Measurements from ENCODE around the gene OTC.

OTC gene

GRCh38 chrX:38357747-38358673, 5.6 kb downstream of the OTC start:
- no peak for DNase-seq (ENCODE audit: low spot score)

GRCh38 chrX:38363046-38363445, 10.6 kb downstream of the OTC start:
- DNase-seq (ENCODE audit: low spot score): no peak

DNA sequence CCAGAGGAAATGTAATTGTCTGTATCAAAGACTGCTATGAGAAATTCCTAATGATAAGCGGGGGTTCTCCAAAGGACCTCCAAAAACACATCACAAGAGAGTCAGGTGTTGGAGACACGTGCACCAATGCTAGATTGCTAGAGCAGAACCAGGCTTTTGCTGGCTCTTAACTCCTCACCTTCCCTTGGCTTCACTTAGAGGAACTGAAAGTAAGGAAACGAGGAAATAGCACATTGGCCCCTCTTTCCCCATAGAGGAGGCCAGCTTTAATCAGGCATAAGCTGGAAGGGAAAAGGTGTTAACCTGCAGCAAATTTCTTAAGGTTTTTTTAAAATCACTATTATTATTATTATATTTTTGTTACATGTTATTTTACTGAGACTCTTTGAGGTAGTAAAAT, 13.6 kb downstream of the OTC start:
- DNase-seq (ENCODE audit: low spot score): no peak

GRCh38 chrX:38368774-38369173, 16.4 kb downstream of the OTC start:
- DNase-seq (ENCODE audit: low spot score): no peak

DNA sequence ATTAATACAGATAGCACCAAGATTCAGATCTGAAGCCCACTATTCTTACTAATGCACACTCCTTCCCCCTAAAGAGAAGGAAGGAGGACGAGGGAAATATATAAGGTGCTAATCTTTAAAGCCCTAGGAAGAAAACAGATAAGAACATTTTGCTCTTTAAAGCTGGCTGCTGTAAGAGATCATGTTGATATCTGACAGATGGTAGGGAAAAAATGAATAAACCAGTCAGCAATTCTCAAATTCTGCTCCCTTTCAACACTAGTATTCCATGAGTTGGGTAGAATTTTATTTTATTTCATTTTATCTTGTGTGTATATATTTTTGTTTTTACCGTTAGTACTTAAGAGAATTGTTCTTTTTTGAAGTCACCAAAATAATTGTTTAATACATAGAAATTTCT, 19.2 kb downstream of the OTC start:
- no peak for DNase-seq (ENCODE audit: low spot score)

DNA sequence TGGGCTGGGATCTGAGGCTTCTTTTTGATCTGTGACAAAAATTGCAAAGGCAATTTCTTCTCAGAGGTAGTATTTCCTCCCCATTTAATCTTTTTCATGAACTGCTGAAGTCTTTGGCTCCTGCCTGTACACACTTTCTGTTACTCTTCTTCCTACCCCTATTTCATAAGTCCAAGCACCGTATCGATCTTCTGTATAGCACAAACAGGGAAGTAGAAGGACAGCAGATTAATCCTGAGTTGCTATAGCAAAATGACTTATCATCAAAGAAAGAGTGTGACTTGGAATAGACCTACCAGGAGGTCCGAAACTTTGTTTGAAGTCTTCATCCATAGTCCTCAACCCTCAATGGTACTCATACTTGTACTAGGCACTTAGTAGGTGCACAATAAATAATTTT, 22.0 kb downstream of the OTC start:
- DNase-seq (ENCODE audit: low spot score): no peak

- DNase-seq (ENCODE audit: low spot score): peak; percentile 6
Measured at GRCh38 chrX:38375891-38376290, 23.5 kb downstream of the OTC start.

GRCh38 chrX:38376747-38377146, 24.3 kb downstream of the OTC start:
- DNase-seq (ENCODE audit: low spot score): no peak

GRCh38 chrX:38379088-38379487, 26.7 kb downstream of the OTC start:
- DNase-seq (ENCODE audit: low spot score): no peak

DNA sequence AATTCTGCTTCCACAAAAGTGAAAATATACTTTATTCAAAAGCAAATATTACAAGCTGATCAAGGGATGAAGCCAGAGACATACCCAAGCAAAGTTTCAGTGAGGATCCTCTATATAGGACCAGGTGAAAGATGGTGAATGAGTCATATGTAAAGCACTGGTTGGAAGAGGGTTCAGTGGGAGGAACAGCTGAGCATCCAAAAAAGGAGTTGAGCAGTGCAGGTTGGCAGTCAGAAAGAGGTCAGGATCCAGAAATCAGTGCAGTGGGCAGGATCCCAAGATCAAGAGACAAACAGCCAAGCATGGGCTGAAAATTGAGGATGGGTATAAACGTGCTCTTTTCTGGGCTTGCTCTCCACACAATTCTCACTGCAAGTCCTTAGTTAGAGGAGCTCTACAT, 30.3 kb downstream of the OTC start:
- no peak for DNase-seq (ENCODE audit: low spot score)

GRCh38 chrX:38400389-38400910, 48.0 kb downstream of the OTC start:
- no peak for DNase-seq (ENCODE audit: low spot score)

GRCh38 chrX:38402118-38402517, 49.7 kb downstream of the OTC start:
- DNase-seq (ENCODE audit: low spot score): no peak

DNA sequence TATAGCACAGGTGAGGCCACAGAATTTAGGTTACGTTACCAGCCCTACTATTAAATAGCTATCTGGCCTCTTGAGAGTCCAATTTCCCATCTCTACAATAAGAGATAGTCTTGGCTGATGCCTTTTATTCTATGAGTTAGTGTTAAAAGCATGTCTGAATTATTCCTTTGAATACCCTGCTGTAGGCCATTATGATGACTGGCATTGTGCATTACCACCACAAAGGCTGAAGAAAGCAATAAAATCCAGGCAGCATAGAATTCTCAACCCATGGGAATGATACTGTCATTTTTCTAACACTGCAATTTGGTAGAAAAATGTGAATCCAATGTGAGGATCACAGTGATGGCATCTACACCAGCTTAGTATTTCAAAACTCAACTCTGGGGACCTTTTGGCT, 51.4 kb downstream of the OTC start:
- DNase-seq (ENCODE audit: low spot score): no peak

GRCh38 chrX:38407126-38407525, 54.7 kb downstream of the OTC start:
- DNase-seq (ENCODE audit: low spot score): no peak

GRCh38 chrX:38409289-38409688, 56.9 kb downstream of the OTC start:
- DNase-seq (ENCODE audit: low spot score): no peak

GRCh38 chrX:38426785-38427184, 74.4 kb downstream of the OTC start:
- DNase-seq (ENCODE audit: low spot score): no peak

DNA sequence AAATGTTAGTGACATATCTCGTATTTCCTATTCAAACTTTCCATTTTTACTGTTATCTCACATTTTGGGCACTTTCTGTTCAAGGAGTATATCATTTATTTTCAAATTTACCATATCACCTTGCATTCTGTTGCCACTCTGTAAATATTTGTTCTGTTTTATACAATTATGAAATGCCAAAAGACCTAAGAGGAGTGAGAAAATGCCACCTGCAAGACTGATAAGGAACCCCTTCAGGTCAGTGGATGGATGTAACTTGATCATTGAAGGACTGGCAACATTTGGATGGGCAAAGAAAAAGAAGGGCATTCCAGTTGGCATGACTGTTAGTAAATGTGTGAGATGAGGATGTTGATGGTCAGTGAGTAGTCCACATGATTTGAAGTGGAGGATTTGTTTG, 79.1 kb downstream of the OTC start:
- DNase-seq (ENCODE audit: low spot score): no peak

DNA sequence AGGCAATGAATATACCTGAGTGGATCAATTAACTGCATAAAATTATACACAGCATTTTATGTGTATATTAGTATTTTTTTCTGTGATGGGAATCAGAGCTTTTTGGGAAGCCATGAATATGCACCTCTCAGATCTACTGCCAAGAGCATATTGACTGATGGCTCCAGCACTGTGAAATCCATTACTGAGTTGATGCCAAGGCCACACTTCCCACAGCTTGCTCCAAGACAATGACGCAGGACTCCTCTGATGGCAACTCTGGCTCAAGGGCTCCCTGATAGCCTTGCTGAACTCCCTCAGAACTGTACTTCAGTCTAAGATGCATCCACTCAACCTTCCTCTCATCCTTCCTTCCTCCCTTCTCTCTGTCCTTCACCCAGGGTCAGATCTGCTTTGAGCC, 82.7 kb downstream of the OTC start:
- DNase-seq (ENCODE audit: low spot score): no peak

DNA sequence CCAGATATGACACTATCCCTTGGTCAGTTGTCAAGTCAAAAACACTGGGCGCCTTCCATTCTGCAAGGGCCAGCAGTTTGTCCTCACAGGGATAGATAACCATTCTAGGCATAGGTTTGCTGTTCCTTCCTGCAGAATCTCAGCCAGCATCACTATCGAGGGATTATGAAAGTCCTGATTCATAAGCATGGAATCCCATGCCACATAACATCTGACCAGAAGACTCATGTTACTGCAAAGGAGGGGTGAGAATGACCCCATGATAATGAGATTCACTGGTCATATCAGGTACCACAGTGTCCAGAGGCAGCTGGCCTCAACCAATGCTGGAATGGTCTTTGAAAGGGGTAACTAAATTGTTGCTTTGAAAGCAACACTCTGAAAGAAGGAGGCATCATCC, 84.7 kb downstream of the OTC start:
- no peak for DNase-seq (ENCODE audit: low spot score)

GRCh38 chrX:38438321-38438720, 85.9 kb downstream of the OTC start:
- DNase-seq (ENCODE audit: low spot score): no peak

DNA sequence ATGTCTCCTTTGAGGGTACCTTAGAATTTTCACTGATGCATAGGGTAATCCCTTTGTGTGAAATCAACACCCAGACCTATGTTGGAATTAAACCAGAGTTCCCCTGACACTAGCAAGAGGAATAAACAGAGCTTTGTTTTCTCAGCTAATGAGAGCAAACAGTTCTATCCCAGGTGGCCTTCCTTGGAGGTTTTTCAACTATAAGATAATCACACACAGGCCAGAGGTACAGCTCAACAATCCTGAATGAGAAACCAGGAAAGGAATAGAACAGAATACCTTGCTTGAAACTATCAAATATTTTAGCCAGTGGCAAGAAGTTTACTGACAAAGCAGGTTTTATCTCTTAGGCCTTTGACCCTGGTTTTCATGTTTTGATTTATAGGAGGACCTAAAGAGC, 100.2 kb downstream of the OTC start:
- DNase-seq (ENCODE audit: low spot score): no peak

GRCh38 chrX:38458071-38458470, 105.7 kb downstream of the OTC start:
- no peak for DNase-seq (ENCODE audit: low spot score)

DNA sequence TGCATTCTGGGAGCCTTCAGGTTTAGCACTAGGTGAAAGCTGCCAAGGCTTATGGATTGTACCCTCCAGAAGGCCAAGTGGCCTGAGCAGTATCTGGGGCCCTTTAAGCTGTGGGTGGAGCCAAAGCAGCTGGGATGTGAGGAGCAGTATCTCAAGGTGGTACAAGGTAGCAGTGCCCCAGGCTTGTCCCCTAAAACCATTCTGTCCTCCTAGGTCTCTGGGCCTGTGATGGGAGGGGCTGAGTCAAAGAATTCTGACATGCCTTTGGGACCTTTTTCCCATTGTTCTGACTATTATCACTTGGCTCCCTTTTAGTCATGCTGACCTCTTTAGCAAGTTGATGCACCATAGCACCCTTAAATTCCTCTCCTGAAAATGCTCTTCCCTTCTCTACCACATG, 109.9 kb downstream of the OTC start:
- no peak for DNase-seq (ENCODE audit: low spot score)

DNA sequence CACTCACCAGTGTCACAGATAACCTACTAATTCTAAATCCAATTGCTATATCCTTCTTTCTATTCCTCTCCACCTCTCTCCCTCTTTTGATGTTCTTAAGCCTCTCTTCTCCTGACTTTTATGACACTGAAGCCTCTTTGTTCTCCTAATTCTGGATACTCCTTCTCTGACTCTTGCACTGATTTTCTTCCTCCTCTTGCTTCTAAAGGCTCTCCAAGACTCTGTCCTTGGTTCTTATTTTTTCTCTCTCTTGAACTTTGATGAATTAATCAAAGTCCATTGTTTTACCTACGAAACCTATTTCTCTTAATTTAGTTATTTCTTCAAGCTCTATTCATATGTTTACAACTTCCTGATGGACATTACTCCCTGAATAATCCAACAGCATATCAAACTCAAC, 113.3 kb downstream of the OTC start:
- DNase-seq (ENCODE audit: low spot score): no peak
